DMS114 treated with DMSO at 0.1 percent for 48 hours (cell line): ENCODE data around the gene GRHPR.
"Not testable (repeated sequence)": the region's sequence is repeated elsewhere in the genome, so short reads cannot be mapped to it uniquely, and the experiment has no call there.

Experiments
- DNase-seq: peaks from one replicate; lab custom pipeline; 2025; ENCODE audit not compliant: unreplicated experiment; lab: John Stamatoyannopoulos, UW

GRHPR gene

GRCh38 chr9:37444890-37445289 lies 22.4 kb downstream of the GRHPR start:
- no peak for DNase-seq

DNA sequence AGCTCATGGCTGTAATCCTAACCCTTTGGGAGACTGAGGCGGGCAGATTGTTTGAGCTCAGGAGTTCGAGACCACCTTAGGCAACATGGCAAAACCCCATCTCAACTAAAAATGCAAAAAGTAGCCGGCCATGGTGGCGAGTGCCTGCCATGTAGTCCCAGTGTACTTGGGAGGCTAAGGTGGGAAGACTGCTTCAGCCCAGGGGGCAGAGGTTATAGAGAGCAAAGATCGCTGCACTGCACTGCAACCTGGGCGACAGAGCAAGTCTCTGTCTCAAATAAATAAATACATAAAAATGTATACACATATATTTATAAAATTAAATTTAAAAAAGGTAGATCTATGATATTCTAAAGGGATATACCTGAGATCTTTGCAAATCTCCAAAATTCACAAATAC lies 23.3 kb downstream of the GRHPR start:
- DNase-seq = no peak

GRCh38 chr9:37446401-37446800 lies 23.9 kb downstream of the GRHPR start:
- DNase-seq = no peak

DNA sequence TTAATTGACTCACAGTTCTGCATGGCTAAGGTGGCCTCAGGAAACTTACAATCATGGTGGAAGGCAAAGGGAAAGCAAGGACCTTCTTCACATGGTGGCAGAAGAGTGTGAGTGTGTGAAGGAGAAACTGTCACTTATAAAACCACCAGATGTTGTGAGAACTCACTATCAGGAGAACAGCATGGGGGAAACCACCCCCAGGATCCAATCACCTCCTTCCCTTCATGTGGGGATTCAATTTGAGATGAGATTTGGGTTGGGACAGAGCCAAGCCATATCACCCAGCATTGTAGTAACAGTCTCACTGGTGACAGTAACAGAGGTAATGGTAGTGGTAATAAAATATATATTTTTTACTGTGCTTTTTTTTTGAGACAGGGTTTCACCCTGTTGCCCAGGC lies 24.6 kb downstream of the GRHPR start:
- DNase-seq = no peak

GRCh38 chr9:37449862-37450632 lies 27.6 kb downstream of the GRHPR start:
- no peak for DNase-seq

- DNase-seq = no peak
These were observed 29.1 kb downstream of the GRHPR start for GRCh38 chr9:37451628-37452027.

GRCh38 chr9:37452611-37453010 lies 30.1 kb downstream of the GRHPR start:
- no peak for DNase-seq

DNA sequence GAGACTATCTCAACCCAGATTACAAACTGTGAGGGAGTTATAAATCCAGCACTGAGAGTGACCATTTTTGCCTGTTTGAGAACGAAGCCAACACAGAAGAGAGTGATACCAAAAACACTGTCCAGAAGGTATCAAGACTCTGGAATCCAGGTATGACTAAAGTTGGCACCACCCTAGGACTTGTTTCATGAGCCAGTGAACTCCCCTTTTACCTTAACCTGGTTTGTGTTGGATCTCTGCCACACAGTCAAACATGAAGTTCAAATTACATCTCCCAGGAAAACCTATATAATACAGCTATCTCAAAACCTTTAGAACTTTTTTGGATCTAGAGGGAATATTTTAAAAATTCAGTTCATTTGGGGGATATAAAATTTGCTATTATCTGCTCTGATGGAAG lies 31.3 kb downstream of the GRHPR start:
- DNase-seq = no peak

DNA sequence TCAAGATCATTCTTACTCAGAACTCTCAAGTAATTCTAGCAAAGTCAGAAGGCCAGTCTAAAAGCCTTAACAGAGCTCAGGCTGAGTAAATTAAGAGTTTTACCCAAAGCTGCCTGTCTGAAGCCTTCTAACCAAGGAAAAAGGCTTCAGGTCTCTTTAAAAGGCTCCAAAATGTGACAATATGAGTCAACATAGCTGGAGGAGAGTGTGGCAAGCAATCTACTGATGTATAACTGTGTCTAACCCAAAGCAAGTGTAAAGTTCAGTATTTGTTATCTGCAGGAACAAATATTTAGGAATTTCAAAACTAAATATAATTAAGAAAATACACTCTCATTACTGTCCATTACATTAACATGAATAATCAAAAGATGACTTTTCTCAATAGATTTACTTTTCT lies 31.7 kb downstream of the GRHPR start:
- no peak for DNase-seq

GRCh38 chr9:37455884-37456647 lies 33.6 kb downstream of the GRHPR start:
- no peak for DNase-seq

DNA sequence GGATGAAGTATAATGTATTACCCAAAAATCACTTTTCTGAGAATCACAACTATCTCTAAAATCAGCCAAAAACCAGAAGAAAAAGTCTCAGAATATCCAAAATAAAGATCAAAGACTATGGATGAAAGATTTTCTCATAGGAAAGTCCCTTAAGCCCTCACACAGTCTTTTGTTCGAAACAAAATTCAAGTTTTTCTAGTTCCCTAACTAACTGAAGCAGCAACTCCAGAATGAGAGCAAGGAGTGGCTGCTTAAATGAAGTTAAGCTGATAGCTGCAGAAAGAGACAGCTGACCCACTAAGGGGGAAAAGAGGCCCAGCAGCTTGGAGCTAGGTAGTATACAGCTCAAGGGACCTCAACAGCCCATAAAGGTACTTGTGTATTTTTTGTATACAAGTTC lies 34.3 kb downstream of the GRHPR start:
- DNase-seq = no peak

- DNase-seq = no peak
These were observed 41.5 kb downstream of the GRHPR start for GRCh38 chr9:37464006-37464405.

DNA sequence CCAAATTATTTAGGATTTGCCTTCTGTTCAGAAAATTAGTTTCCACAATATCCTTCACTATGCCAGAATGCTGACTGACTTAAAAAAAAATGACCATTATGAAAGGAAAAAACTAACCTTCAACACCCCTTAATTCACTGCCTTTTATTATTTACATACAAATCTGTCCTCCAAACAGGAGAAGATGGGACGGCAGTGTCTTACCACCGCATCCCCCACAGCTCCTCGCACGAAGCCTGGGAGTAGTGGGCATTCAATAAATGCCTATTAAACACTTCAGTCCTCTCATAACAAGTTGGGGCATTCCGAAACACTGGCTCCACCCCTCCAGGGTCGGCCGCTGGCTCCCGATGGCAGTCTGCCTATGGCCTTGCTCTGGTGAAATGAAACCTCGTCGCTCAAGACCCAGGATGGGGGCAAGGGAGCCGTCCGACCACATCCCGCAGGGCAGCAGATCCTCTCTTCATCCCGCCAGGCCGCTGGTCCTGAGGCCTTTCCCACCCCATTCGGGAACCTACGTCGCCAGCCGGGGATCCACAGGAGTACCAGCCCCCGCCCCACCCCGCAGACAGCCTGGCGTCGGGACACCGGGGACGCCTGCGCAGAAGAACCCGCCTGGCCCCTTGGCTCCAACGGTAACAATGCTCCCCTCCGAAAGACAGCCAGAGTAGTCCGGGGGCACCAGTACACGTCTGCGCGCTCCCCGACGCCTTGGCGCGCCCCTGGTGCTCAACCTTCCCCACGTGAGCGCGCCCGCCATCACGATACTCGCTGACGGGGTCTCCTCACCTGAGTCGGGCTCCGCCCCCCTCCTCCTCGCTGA lies 42.1 kb downstream of the GRHPR start:
- no peak for DNase-seq

DNA sequence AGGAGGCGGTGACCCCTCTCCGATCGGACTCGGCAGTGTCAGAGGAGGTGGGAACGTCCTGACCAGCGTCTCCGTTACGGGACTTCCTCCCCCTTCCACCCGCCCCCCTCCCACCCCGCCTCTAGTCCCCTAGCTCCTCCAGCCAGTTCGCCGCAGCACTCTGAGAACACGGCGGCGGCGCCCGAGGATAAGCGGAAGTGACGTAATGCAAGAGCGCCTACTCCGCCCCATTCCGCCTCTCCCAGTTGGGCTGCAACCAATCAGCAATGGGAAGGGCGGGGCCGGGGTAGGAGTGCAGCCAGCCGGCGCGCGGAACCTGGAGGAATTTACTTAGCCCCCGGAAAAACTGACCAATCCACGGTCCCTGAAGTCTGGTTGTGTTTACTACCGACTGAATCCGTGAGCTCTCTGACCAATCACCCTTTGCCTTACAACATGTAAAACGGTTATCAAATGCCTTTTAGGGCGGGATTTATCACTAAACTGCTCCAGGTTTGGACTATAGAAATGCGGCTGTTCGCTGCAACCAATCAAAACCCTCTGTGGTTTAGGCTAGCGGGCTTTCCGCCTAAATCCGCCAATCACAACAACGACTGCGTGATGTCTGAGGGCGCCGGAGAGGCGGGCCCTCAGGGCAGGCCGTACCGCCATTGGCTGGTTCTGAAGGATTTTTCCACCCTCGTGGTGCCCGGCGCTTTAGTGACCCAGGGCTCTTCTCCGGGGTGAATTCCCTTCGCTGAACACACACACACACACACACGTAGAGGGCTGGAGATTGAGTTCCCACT lies 42.9 kb downstream of the GRHPR start, which contains the start of gene ZBTB5:
Gene ZBTB5 (minus strand): TSS at position 202 of the 788 bp plus-strand sequence. CDS start 22,899 bp downstream, outside the sequence.
- peak; percentile 99 for DNase-seq

GRCh38 chr9:37466037-37466709 lies 43.7 kb downstream of the GRHPR start:
- DNase-seq = peak; percentile 61

DNA sequence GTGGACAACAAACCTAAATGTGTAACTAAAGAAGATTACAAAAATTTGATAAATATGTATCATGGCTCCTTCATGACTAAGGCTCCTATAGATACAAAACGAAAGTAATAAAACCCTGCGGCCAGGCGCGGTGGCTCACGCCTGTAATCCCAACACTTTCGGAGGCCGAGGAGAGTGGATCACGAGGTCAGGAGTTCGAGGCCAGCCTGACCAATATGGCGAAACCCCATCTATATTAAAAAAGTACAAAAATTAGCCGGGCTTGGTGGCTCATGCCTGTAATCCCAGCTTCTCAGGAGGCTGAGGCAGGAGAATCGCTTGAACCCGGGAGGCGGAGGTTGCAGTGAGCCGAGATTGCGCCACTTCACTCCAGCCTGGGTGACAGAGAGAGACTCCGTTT lies 45.0 kb downstream of the GRHPR start:
- DNase-seq = not testable (repeated sequence)

DNA sequence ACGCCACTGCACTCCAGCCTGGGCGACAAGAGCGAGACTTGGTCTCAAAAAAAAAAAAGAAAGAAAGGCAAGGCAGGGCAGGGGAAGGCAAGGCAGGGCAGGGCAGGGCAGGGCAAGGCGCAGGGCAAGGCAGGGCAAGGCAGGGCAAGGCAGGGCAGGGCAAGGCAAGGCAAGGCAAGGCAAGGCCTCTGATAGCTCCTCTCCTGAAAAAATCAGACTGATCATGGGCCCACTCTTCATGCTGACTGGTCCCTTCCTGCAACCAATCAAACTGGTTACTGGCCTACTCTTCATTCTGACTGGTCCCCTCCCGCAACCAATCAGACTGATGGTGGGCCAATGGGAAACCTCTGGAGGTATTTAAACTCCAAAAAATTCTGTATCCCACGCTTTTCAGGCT lies 46.1 kb downstream of the GRHPR start:
- no peak for DNase-seq

DNA sequence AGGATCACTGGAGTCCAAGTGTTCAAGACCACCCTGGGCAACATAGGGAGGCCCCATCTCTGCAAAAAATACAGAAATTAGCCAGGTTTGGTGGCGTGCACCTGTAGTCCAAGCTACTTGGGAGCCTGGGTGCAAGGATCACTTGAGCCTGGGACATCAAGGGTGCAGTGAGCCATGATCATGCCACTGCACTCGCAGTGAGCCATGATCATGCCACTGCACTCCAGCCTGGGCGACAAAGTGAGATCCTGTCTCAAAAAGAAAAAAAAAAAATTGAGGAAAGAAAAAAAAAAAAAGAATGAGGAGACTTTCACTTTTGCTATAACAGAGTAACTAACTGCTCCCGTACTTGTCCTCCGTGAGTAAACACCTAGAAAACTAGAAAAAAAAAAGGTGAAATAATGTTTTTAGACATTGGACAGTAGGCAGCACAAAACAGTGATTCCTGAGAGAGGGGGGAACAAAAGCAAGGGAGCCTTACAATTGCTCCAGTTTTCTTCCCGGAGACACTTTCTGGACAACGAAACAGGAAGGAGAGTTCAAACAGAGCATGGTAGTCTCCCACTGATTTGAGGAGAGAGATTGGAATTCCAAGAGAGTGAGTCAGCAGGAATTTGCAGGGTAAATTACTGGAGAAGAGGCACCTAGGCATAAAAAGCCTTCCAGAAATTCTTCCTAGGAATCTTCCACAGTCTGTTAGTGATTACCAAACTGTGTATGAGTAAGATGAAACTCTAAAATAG lies 49.6 kb downstream of the GRHPR start:
- peak; percentile 49 for DNase-seq

- not testable (repeated sequence) for DNase-seq
These were observed 51.5 kb downstream of the GRHPR start for GRCh38 chr9:37473982-37474381.
